GM15510 (cell line): ENCODE results near the gene TSHZ1.

ENCODE experiments used
- POLR2A ChIP-seq: IDR thresholded peaks from 3 replicates; pipeline ENCODE4 v1.6.1; 2011; ENCODE audit warnings: borderline replicate concordance; ENCODE audit not compliant: insufficient read length; ENCODE audit errors: extremely low read depth

The TSHZ1 gene

DNA sequence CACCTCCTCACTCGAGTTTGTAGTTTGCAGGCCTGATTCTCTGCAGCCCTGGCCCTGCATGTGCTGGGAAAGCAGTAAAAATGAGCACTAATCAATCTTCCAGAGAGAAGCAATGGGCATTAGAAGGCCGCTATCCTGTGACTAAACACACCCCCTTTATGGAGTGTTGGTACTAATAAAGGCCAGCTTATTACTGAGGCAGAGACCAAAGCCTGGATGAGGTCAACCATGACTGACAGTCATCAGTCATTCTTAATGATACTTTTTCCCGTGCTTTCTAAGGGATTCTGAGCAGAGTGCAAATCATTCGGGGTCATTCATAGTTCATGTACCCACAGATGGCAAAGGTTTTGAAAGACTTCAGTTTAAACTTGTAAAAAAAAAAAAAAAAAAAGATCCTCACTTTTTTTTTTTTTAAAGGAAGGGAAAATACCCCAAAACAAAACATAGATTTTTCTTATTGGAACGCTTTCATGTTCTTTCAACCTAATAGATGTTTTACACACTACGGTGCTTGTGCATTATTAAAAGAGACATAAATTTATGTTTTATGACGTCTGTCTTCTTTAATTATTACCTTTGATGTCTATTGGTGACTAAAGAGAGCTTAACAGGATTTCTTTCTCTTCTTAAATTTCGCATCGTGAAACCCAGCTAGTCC, 13.2 kb downstream of the TSHZ1 start:
- no peak for TF ChIP-seq POLR2A

DNA sequence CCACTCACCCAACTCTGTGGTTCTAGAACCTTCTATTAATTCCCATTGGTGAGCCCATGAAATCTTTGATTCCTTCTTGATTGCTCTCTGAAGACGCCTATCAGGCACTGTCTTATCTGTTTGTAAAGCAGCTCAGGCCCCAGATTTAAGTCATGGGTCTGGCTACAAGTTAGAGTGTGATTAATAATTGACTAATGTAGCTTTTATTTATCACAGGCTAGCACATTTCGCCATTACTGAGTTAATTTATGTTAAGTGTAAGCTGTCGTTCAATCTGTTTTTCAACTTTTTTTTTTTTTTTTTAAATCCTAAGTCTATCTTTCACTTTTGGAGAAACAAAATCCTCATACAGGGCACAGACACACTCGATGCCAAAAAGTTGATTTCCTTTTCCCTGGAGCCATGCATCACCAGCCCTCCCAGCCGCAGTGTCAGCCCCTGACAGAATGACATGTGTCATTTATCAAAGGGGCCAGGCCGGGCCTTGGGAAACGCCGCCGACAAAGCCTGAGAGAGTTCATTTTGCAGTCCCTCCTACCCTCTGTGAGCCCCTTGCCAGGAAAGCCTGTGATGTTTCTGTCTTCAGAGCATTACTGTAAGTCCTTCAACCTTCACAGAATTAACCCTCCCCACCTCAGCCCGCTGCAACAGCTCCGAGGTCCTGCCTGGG, 15.8 kb downstream of the TSHZ1 start:
- no peak for TF ChIP-seq POLR2A

DNA sequence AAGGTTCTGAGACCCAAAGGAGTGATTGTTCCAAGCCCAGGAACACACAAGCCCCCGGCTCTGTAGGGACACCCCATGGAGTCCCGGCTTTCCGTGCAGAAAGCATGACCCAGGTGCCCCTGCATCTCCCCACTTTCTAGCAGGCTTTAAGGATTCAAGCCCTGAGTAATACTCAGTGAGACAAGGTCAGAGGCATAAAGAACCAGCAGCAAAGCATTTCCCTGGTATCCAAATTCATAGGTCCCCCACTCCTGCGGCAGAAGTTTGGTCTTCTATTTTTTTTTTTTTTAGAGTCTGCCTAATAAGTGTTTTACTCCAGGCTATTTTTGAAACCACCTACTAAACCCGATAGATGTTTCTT, 16.3 kb downstream of the TSHZ1 start:
- no peak for TF ChIP-seq POLR2A

DNA sequence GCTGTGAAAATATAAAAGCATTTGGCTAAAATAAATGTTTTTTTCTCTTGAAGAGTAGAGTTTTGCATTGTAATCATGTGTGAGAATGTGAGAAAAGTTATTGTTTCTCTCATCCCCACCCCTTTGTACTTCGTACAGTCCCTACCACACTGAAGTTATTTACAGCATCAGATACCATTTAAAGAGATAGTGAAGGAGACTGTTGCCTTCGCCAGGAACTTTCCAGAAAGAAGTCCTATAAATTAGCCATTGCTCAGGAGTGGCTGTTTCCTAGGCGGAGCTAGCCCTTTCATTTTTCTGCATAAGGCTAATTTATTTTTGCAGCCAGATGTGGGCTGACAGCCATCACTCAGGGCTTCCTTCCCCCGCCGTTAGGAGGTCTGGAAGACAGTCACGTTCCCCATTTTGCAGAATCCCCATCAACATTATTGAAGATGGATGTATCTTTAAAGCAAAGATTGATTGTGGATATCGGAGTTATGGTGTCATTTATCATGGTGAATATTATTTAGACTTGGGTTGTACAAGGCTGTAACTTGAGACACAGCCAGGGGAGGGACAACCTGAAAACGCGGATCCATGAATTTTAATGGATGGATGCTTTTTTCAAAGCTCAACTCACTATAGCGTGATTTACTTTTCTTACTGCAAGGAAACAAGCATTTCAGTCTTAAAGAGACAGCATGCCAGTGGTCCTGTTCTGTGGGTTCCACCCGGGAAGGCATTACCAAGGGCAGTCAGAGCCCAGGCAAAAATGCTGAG, 17.1 kb downstream of the TSHZ1 start:
- no peak for TF ChIP-seq POLR2A

DNA sequence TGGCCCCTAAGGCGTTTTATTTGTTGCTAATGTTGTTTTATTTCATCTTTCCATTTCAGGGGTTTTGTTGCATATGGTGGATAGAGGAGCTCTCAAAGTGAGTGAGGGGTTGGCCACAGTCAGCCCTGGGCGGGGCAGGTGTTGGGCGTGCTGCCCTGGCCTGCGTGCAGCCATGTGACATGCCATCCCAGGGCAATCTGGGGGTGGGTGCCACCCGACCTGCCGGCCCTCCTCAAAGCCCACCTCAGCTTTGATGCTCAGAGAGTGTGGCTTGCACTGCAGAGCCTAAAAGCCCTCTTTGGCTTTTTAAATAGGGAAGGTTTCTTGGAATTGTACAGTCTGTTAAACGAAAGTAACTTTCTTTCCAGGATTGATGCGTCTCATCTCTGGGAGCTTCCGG, 18.4 kb downstream of the TSHZ1 start:
- no peak for TF ChIP-seq POLR2A

DNA sequence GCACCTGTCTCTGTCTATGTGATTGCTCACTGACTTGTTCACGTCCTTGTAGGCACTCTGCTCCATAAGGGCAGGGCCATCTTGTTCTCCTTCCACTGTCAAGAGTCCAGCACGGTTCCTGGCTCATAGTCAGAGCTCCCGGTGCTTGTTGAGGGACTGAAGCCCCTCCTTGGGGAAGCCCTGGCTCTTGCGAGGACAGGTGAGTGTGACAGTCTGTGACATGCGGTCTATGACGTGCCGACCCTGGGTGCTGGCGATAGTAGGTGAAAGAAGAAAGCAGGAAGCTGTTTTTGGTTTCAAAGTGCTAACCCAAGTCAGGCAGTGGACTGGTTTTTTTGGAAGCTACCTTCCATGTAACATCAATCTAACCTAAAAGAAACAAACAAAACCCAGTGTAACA, 18.8 kb downstream of the TSHZ1 start:
- TF ChIP-seq POLR2A: no peak

DNA sequence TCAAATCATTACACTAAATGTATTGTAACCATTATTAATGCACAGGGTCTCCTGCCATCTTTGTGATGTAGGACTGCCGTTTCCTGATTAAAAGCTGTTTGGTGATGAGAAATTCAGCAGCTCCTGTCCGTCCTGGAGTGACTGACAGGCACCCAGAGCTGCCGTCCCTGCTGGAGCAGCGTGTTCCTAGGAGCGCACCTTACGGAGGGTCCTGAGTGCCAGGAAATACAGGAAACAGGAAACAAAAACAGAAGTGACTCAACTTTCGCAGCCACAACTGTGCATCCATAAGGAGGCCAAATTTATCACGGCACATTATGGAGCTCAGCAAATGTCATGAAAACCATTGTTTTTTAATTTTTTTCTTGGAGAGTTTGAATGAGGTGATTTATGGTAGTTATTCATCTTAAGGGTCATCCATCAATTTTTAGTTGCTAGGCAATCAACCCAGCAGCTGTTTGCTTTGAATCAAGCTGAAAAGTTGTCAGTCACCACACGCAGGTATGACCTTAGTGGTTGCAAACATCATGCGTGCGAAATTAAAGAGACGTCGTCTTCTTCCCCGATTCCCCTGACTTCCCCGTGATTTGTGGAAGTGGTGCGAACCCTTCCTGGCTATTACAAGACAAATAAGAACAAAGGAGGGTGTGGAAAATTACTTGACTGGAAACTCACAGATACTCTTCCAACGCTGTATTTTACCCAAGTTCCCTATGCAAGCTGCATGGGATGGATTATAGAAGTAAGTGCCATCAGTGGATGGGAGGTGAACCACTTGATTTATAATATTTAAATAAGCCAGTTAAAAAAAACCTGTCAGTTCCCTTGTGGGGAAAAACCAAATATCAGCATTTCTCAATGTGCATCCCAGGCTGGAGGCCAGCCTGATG, 19.8 kb downstream of the TSHZ1 start:
- TF ChIP-seq POLR2A: no peak

DNA sequence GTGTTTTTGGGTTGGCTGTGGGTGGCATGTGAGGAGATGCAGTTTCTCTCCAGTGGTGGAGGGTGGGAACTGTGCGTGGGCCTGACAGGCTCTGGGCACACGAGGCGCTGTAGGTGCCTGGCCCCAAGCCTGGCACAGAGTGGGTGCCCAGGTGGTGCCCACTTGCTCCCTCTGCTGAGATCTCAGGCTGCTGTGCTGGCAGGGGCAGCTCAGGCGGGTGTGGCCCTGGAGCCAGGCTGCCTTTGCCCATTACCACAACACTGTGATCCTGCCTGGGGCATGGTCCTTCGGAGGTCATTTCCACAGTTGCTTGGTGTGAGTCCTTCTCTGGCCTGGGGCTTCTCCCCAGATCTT, 20.4 kb downstream of the TSHZ1 start:
- no peak for TF ChIP-seq POLR2A

DNA sequence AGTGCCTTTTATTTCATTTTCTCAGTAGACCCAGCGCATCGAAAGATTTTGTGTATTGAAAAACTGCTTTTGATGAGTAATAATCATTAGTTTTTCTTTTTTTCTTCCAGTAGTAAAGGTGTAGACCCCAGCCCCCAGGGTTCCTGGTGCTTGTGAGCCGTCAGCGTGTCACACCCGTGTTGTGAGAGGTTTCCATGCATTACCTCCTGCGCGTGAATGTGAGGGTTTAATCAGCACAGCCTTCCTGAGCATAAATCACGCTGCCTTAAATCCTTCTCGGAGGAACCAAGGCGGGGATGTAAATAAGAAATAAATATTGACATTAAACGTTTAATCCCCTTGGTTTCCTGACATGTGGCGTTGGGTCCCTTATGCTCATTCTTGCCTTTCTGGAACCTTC, 24.3 kb downstream of the TSHZ1 start:
- TF ChIP-seq POLR2A: no peak

DNA sequence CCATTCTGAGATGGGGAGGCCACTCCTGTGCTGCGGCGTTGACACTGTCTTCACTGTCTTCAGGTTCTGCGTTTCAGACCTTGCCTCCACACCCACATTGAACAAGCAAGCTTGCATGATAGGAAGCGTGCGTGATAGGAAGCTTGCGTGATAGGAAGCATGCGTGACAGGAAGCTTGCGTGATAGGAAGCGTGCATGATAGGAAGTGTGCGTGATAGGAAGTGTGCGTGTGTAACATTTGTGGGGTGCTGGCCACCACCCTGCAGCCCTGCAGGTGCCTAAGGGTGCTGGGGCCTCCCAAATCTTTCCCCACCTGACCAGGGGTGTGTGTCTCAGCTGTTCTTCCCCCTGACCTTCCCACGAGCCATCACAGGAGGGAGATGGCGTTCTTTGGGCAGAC, 25.3 kb downstream of the TSHZ1 start:
- no peak for TF ChIP-seq POLR2A

DNA sequence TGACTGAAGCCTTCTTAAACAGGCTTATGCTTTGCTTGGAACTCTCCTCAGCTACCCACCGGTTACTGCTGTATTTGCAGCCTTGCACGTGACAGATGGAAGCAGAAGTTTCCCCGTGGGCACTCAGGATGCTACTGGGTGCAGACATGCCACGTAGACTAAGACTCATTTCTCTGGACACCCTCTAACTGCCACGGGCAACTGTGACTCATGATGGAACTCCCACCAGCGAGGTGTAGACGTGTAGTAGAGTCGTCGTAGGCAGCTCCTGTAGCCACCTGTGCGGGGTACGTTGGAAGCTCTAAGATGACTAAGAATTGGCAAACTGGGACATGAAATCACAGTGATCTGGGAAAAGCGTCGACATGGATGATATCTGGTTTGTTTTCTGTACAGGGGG, 27.5 kb downstream of the TSHZ1 start:
- TF ChIP-seq POLR2A: no peak

DNA sequence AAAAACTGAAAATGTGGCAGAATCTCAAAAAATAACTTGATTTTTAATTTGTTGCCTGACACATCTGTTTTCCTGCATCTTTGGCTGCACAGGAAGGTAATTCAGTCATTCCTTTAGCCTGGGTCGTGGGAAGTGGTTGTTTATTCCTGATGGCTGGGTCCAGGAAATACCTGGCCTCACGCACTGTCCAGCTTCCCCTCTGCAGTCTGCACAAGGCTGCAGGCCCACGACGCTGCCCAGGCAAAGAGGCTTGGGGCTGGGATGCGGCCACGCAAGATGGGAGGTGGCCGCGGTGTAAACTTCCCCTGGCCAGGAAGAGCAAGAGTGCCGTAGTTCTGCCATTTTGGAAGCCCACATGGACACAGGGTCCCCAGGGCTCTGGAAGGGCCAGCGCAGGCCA, 28.2 kb downstream of the TSHZ1 start:
- TF ChIP-seq POLR2A: no peak

DNA sequence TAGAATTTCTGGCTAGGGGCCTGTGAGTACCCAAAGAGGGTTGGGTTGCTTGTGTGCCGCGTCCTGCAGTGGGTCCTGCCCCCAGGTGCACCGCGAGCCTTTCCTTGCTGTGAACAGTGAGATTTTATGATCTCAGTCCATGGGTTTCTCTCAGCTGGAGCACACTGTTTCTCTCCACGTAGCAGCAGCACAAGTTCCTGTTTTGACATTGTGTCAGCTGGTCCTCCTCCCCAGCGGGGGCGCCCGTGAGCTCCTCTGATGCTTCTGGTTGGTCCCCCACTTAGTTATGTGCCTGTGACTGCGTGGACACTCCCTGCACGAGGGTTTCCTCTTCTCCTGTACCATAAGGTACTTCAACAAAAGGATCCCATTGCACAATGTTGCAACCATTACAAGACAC, 29.8 kb downstream of the TSHZ1 start:
- no peak for TF ChIP-seq POLR2A

DNA sequence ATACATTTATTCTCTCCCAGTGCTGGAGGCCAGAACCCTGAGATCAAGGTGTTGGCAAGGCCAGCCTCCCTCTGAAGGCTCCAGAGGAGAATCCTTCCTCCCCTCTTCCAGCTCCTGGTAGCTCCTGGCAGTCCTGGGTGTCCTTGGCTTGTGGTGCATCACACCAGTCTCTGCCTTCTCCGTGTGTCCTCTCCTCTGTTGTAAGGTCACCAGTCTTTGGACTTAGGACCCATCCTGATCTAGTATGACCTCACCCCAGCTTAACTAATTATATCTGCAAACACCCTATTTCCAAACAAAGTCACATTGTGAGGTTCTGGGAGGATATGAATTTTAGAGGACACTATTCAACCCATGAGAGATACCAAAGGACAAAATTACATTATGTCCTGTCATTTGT, 31.1 kb downstream of the TSHZ1 start:
- no peak for TF ChIP-seq POLR2A
